ENCODE results near the gene CALHM1.

Gene CALHM1

DNA sequence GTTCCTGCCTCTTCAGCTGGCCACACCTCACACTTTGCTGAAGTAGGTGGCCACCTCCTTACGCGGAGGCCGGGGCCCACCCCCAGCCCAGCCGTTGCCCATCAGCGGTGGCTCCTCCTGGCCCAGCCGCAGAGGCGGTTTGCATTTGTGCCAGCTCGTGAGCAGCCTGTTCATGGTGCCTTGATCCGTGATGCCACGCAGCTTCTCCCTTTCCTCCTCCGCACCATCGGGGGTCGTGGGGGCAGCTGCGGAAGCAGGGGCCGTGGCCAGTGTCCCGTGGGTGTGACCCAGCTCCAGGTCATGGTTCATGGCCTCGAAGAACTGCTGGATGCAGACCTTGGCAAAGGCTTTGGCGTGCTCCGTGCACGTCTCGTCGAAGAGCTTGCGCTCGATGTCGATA, 3.5 kb downstream of the CALHM1 start:
- no peak for DNase-seq (ENCODE audit: low read depth in 2 of 2)

DNA sequence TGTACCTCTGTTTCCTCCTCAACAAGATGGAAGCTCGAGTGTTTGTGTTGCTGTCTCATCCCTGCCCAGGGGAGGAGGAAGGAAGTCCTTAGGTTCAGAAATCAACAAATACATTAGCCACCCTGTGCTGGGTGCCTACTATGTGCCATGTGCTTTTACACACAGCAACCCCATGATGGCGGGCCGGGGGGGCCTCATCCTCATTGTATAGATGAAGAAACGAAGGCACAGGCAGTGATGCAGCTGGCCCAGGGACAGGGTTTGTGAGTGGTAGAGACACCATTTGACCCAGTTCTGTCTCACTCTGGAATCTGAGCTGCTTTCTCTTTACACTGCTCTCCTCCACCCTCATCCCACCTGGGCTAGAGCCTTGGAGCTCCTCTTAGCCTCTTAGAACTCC, 4.7 kb downstream of the CALHM1 start:
- no peak for DNase-seq (ENCODE audit: low read depth in 2 of 2)

DNA sequence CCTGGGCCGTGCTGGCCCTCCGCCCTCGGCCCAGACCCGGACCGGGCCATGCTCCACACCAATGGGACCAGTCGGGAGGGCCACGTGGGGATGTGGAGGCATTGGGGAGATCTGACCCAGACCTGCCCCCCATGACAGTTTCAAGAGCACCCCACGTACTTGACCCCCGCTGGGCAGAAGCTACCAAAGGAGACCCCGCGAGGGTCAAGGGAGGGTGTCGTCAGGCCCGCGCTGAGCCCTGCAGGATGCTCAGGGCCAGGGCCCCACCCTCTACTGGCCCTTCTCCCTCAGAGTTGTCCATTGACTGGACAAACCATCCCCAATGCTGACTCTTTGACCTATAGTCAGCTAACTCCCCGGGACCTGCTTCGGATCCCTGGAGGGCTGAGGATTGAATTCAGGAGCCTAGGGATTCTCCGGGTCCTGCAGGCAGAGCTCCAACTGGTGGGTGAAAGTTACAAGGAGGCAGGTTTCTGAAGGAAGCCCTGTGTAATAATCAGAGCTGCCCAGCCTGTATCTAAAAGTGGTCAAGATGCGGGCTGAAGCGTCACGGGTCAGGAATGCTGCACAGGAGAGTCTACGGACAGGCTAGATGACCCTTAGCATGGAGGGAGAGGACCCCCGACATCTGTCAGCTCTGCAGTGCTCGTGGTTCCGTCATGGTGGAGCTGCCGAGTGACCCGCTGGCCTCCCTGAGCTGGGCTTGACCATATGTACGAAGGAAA, 6.0 kb downstream of the CALHM1 start:
- no peak for DNase-seq (ENCODE audit: low read depth in 2 of 2)

DNA sequence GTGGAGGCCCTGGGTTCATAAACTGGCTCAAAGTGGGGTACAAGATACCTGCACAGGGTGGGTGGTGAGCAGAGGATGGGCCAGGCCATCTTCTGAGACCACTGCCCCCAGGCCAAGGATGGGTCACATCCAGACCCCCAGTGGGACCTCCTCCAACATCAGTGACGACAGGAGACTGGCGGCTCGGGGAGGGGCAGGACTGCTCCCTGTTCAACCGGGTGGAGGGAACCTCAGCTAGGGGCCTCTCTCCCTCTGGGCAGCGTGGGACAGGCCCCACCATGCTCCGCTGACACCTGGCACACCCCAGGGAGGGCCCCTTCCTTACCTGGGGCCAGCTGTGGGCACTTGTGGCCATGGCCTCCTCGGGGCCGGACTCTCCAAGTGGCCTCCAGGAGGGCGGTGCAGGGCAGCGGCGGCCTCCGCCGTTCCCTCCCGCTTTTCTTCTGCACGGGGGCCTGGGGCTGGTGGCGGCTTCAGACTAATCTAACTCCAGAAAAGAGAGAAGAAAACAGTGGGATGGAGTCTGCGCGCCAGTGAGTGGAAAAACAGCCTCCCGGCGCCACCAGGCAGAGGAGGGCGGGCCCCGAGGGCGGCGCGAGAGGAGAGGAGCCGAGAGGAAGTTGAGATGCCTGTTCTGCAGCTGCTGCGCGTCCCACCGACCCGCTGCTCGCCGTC, 6.7 kb downstream of the CALHM1 start, which contains the start of gene CALHM2:
Gene CALHM2, minus strand, starts transcription at position 540 of the 675 bp plus-strand sequence. CDS start 2,429 bp downstream, outside the sequence.
- peak; percentile 34 to 39 for DNase-seq (ENCODE audit: low read depth in 2 of 2)

DNA sequence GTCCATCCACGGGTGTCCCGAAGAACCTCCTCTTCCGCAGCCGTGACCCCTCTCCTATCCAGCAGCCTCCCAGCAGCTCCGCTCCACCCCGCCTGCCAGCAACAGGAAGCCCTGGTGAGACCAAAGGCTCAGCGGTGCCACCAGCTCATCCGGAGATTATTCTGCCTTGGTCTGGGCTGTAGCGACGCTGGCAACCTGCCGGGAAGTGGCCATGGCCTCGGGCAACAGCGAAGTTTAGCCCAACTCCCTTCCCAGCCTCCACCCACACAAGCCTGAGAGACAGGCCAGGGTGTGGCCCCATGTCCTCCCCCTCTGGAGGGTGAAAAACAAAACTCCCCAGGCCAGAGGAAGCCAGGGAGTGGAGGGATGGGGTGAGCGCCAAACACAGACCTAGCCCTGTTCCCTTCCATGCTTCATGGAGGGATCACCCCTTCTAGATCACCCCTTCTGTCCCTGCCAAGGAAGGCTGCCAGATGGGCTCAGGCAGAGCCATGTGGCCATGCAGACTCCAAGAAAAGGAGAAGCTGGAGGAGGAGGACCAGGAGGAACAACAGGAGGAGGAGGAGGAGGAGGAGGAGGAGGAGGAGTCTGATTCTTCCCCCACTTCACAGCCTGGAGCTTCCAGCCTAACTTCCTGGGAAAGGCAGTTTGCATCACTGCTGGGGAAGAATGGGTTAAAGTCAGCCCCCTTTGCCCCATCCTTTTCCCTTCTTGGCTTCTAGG, 7.4 kb downstream of the CALHM1 start:
- no peak for DNase-seq (ENCODE audit: low read depth in 2 of 2)

DNA sequence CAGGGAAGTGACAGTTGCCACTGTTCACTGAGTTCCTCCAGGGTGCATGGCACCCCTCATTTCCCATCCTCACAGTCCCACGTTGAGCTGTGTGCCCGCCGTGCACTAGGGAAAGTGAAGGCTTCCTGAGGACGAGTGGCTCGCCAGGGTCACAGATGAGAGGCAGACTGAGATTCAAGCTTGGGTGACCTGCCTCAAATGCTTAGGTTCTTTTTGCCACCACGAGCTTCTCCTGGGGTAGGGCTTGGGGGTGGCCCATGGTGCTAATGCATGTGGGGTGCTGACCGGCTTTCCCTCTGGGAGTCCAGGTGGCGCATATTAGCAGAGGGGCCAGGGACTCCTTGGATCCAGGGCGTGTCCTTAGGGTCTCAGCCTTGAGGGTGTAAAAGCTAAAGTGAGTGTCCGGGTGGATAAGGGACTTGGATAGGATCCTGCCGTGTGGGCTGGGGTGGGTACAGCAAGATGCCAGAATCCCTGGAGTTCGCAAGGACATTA, 8.5 kb downstream of the CALHM1 start:
- DNase-seq (ENCODE audit: low read depth in 2 of 2) = no peak

DNA sequence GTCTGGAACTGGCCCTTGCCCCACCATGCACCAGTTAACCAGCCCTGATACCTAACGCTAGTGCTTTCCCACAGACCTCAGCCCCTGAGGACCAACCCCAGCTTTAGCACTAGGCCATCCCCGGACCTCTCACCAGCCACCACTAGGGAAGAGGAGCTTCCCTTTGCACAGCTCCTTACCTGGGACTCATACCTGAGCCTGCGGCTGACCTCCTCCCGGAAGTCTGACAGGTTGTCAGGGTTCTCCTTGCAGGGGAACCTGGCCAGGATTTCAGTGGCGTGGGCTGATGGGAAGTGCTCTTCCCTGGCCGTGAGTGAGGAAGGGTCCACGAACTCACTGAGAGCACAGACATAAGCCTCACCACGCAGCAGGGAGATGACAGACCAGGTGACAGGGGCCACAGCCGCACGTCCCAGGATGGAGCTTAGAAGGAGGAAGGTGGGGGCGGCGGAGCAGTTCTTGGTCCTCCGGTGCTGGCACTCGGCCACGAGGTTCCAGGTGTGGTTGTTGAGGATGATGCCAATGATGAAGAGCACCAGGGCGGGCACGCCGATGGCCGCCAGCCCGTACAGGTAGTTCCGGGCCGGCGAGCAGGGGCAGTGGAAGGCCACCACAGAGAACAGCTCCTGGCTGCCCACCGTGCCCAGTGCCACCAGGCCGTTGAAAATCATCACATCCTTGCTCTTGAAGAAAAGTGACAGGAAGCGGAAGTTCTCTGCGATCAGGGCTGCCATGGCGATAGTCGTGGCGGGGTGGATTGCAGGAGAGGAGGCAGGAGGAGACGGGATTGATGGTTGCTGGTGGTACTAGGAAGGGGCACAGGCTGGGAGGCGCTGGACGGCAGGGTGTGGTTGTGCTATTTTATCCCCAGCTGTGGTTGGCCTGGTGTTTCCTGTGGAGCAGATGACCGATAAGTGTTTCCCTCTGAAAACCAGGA, 9.2 kb downstream of the CALHM1 start:
- no peak for DNase-seq (ENCODE audit: low read depth in 2 of 2)

DNA sequence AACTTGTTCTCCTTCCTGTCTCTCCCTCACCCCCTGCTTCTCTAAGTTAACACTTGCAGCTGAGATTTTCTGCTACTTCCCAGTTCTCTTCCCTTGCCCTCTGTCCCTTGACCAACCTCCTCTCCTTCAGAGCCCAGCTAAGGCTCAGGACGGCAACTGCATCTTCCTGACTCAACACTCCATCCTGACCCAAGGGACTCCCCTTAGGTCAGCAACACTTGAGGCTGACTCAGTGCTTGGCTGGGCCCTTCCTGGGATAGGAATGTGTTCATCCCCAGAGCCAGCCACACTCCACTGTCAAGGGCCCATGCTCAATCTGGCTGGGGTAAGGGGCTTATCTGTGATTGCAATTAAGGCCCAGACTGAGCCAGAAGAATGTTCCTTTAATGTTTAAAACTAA, 10.0 kb downstream of the CALHM1 start:
- no peak for DNase-seq (ENCODE audit: low read depth in 2 of 2)

DNA sequence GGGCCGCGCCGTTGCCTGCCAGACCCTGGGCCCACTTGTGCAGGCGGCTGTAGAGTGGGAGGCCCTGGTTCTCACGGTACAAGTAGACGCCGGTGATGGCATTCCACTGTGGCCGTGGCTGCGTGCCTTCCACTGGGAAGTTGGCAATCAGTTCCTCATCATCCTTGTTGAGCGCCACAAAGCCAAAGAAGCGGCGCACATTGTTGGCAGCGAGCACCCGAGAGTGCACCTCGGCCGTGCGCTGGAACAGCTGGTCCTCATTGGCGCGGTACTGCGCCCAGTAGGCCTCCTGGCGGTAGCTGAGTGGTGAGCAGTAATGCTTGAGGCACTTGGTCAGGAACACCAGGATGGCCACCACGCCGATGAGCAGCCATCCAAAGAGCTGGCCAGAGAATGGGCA, 11.5 kb downstream of the CALHM1 start:
- no peak for DNase-seq (ENCODE audit: low read depth in 2 of 2)

DNA sequence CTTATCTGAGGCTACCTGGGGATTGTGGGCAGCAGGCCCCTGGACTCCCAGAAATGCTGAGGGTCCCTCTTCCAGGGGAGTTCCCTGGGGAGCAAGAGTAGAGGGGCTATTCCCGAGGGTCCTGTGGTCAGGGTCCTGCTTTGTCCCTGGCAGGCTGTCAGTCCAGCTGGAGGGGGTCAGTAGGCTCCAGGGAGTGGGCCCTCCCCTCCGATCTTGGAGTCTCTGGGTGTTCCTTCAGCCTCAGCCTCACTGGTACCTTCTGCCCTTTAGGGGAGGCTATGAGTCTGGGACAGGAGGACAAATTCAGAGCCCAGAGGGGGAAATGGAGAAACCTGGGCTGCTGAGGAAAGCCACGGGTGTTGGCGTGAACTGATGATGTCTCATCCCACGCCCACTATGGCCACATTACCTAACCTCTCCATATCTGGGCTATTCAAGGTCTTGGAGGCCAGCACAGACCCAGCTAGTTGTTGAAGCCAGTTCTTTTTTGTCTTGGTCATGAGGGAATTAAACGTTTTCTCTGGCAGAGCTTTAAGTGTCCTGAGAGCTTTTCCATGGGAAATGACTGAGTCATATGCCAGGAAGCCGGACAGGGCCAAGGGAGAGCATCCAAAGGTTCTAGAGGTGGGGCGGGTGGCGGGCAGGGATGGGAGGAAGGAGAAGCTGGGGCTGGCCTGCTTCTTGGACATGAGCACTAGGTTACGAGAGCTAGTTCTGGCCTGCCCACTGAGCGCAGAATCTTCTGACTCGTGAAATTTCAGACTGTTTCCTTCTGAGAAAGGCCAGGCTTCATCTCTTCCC, 12.7 kb downstream of the CALHM1 start:
- DNase-seq (ENCODE audit: low read depth in 2 of 2) = no peak

DNA sequence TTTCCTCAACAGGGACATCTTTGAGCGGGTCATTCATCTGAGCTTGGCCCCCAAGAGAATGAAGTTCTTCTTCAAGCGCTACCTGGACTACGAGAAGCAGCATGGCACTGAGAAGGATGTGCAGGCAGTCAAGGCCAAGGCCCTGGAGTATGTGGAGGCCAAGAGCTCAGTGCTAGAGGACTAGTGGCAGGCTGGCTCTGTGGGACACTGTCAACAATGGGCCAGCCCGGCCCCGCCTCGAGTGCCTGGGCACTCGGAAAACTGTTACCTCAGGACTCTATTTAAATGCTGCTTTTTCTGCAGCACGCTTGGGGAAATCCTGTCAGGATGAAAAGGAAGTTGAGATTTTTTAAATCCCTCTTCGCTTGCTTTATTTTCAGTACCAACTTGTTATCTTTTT, 13.3 kb downstream of the CALHM1 start:
- no peak for DNase-seq (ENCODE audit: low read depth in 2 of 2)

DNA sequence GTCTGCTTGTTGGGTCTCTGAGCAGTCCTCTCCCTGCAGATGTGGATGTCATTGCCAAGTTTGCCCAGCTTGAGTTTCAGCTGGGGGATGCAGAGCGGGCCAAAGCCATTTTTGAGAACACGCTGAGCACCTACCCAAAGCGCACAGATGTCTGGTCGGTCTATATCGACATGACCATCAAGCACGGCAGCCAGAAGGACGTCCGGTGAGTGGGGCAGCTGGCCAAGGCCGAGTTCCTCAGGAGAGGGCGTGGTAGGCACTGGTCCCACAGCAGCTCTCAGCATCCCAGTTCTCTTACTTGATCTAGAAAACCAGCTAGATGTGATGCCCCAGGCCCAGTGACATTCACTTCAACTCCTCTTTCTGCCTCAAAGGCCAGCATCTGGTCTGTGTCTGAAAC, 14.2 kb downstream of the CALHM1 start:
- DNase-seq (ENCODE audit: low read depth in 2 of 2) = no peak

DNA sequence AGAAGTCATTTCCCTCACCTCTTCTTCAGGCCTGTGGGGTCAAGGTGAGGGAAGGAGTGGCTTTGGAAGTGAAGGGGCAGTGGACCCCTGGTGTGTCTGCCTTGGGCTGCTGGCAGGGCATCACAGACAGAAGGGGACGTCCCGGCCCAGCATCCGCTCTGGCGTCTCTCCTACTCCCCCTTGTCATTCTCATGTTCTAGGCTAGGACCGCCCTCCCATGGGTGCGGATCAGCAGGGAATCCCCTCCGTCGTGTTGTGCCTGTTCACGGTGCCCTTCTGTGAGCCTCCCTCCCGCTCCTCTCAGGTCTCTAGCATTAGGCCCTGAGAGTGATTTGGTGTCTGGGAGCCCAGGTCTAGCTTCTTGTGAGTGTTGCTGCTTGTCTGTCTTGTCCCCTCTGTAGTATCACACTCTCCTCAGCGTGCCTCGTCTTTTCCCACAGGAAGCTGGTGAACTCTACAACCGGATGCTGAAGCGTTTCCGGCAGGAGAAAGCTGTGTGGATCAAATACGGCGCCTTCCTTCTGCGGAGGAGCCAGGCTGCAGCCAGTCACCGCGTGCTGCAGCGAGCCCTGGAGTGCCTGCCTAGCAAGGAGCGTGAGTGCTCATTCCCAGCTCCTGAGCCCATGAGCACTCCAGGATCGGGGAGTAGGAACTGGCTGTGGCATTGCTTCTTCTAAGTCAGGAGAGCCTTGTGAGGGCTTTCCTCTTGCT, 15.1 kb downstream of the CALHM1 start:
- DNase-seq (ENCODE audit: low read depth in 2 of 2) = no peak

DNA sequence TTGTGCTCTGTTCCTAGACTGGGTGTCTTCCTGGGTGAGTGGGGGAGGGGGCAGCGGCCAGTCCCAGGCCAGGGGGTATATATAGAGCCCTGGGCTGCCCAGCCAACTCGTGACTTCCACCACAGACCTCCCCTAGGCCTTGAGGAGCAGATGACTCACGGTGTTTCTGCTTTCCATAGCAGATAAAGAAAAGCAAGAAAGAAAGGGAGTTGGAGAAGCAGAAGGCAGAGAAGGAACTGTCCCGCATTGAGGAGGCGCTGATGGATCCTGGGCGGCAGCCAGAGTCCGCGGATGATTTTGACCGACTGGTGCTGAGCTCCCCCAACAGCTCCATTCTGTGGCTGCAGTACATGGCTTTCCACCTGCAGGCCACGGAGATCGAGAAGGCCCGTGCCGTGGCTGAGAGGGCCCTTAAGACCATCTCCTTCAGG, 16.7 kb downstream of the CALHM1 start:
- no peak for DNase-seq (ENCODE audit: low read depth in 2 of 2)

DNA sequence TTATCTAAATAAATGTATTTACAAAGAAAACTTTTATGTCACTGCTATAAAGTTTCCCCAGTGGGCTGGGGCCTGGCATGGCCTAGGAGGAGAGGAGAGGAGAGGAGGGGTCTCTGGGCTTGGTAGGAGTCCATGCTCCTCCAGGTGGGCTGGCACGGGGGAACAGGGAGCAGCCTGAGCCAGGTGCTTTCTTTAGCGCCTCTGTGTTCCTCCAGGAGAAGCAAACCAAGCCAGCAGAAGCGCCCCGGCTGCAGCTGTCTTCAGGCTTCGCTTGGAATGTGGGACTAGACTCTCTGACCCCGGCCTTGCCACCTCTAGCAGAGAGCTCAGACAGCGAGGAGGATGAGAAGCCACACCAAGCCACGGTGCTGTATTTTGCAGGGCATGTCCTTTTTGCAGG, 17.1 kb downstream of the CALHM1 start:
- no peak for DNase-seq (ENCODE audit: low read depth in 2 of 2)

DNA sequence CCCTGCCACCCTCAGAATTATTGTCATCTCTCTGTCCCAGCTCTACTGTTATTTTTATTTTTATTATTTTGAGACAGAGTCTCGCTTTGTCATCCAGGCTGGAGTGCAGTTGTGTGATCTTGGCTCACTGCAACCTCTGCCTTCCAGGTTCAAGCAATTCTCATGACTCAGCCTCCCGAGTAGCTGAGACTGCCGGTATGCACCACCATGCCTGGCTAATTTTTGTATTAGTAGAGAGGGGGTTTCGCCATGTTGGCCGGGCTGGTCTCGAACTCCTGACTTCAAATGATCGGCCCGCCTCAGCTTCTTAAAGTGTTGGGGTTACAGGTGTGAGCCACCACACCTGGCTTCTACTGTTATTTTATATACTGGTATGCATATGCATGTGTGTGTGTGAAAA, 17.5 kb downstream of the CALHM1 start:
- no peak for DNase-seq (ENCODE audit: low read depth in 2 of 2)

DNA sequence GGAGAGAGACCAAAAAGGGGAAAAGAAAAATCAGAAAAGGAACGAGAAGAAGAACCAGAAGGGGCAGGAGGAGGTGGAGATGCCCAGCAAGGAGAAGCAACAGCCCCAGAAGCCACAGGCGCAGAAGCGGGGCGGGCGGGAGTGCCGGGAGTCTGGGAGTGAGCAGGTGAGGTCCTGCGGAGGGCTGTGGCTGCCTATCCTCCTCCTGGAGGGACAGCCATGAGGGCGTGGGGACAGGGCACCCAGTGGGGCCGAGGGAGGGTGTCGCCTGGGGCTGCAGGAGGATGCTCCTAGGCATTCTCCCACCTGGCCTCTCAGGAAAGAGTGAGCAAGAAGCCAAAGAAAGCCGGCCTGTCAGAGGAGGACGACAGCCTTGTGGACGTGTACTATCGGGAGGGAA, 18.3 kb downstream of the CALHM1 start:
- DNase-seq (ENCODE audit: low read depth in 2 of 2) = no peak

DNA sequence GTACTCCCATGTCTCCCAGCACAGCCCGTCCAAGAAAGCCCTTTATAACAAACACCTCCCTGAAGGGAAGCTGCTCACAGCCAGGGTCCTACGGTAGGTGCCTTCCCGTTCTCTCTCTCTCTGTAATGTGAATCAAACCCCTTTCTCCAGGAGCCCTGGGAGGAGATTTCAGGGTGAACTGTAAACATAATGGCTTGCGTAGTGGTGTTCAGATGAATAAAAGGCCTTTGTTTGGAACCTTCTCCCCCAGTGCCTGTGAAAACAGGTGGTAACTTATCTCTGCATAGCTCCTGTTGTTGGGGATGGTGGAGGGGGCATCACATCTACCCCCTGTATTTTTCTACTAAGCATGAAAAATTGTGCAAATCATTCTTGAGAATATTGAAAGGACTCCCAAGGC, 18.9 kb downstream of the CALHM1 start:
- no peak for DNase-seq (ENCODE audit: low read depth in 2 of 2)

DNA sequence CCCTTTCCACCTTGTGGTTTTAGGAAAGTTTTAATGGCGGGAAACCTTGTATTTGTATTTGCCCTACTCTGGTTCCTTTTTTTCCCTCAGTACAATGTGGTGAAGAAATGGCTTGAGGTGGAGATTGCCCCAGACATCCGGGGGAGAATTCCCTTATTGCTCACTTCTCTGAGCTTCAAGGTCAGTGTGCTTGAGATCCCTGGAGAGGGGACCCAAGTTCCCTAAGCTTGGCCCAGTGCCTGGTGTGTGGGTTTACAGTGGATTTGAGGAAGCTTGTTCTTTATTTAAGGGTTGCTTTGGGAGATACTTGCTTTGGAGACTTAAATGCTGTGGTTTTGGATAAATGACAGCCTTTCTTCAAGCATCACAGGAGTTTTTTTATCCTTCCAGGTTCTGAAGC, 24.8 kb downstream of the CALHM1 start:
- DNase-seq (ENCODE audit: low read depth in 2 of 2) = no peak

DNA sequence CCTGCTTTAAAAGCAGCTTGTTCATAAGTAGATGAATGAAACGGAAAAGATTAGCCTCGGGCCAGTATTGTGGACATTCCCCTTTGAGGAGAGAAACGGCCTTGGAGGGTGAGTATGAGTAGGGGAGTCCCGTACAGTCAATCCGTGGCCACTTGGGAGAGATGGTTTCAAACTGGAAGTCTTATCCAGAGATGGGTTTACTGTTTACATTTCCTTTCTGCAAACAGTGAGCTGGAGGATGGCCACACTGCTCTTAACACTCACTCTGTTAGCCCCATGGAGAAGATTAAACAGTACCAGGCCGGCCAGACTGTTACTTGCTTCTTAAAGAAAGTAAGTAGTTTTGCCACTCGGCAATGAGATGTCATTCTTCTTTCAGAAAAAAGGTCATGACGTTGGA, 26.8 kb downstream of the CALHM1 start:
- no peak for DNase-seq (ENCODE audit: low read depth in 2 of 2)
